ENCODE measurements around the gene C1orf116. TPM values are rescaled to one million over a fixed set of nuclear protein-coding genes. Genes with fewer than 3 reads are reported as not detected.
A peak's percentile ranks its signal among the peaks of the same experiment; 100 is the strongest.

The C1orf116 gene
- total RNA-seq, 1 donor = not detected

DNA sequence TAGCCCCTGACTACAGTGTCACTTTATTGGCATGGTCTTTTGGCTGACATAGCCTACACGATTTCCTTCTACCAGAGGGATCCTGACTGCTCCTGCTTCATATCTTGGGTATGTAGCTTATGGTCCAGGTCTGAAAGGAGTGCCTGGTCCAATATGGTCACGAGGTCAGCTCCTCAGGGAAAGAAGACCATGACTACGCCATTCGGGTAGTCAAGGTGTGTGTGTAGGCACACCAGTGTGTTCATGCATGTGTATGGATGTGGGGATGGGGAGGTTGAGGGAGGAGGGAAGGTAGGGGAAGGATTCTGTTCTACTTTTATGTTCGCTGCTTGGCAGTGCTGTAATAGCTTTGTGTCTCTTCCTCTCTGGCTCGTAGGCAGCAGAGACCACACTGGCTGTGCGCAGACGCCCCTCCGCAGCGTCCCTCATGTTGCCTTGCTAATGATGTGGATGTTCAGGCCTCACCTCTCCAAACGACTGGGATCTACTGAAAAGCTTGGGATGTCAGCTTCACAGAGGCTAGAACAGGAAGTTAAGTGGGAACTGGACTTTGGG is 46.1 kb upstream of the C1orf116 start:
- Histone ChIP-seq H3K4me3 (ENCODE audit: insufficient read depth, low read length) (no peak overlapping the region), H2AFZ (ENCODE audit: low read length) (no peak overlapping the region), H3K79me2 (ENCODE audit: insufficient read depth, low read length) (no peaks in the 10 kb centered on the region), H3K9me3 (ENCODE audit: low read depth, low read length) (no peaks in the 10 kb centered on the region), H3K4me1 (ENCODE audit: insufficient read depth, low read length) (peaks cover 7% of the 10 kb centered on the region), H4K20me1 (ENCODE audit: insufficient read depth, low read length) (no peaks in the 10 kb centered on the region), H3K36me3 (ENCODE audit: insufficient read depth, low read length) (no peaks in the 10 kb centered on the region), H3K27me3 (ENCODE audit: insufficient read depth, low read length) (no peaks in the 10 kb centered on the region), H3K4me2 (ENCODE audit: insufficient read depth, low read length) (no peak overlapping the region), H3K27ac (ENCODE audit: low read depth, low read length) (no peak overlapping the region)
- no peak for DNase-seq (ENCODE audit: insufficient read length, low spot score, missing footprints)
- TF ChIP-seq, protein P1, sequence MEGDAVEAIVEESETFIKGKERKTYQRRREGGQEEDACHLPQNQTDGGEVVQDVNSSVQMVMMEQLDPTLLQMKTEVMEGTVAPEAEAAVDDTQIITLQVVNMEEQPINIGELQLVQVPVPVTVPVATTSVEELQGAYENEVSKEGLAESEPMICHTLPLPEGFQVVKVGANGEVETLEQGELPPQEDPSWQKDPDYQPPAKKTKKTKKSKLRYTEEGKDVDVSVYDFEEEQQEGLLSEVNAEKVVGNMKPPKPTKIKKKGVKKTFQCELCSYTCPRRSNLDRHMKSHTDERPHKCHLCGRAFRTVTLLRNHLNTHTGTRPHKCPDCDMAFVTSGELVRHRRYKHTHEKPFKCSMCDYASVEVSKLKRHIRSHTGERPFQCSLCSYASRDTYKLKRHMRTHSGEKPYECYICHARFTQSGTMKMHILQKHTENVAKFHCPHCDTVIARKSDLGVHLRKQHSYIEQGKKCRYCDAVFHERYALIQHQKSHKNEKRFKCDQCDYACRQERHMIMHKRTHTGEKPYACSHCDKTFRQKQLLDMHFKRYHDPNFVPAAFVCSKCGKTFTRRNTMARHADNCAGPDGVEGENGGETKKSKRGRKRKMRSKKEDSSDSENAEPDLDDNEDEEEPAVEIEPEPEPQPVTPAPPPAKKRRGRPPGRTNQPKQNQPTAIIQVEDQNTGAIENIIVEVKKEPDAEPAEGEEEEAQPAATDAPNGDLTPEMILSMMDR (IDR thresholded peaks at IDR 0.05; ENCODE audit: extremely low read depth, low read depth, low read length) = no peak

DNA sequence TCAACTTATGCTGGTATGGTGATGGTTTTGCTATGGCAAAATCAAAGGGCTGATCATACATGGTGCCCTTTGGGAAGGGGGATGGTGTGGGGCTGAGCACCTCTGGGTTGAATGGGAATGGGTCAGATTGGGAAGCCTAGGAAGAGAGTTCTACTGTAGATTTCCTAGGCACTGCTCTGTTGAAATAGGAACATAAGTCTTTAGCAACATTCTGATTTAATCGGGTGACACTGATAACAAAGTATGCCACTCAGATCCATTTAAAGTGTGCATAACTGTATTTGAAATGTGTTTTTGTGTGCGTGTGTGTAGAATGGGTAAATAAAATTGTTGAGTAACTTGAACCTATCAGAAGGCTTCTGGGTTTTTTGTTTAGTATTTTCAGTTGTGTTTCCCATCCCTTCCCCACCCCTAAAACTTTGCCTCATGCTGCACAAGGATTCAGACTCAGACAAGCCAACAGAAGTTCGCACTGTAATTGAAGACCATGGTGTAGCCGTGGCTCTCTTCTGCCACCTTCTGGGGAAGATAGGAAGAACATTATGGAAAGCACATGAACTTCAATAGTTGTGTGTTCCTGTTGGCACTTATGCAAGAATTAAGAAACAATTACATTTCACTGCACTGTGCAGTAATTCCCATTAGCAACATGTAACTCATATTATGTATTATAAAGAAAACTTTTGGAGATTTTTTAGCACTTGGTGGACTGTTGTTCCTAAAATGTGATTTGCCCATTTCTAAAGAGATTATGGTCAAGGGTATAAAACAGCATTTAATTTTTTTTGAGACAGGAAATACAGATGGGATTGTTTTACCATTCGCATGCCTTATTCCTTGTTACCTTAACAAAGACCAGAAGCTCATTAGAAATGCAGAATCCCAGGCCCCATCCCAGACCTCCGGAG is 45.2 kb upstream of the C1orf116 start:
- no peaks in the 10 kb centered on the region for H3K36me3 ChIP-seq (ENCODE audit: insufficient read depth, low read length)
- H3K27me3 ChIP-seq (ENCODE audit: insufficient read depth, low read length) = no peaks in the 10 kb centered on the region
- no peak overlapping the region for H2AFZ ChIP-seq (ENCODE audit: low read length)
- TF ChIP-seq, protein P1 (IDR thresholded peaks at IDR 0.05; ENCODE audit: extremely low read depth, low read depth, low read length) = peak; percentile 95
- no peak overlapping the region for H3K27ac ChIP-seq (ENCODE audit: low read depth, low read length)
- H4K20me1 ChIP-seq (ENCODE audit: insufficient read depth, low read length) = no peaks in the 10 kb centered on the region
- H3K4me3 ChIP-seq (ENCODE audit: insufficient read depth, low read length) = no peak overlapping the region
- no peaks in the 10 kb centered on the region for H3K9me3 ChIP-seq (ENCODE audit: low read depth, low read length)
- no peak overlapping the region for H3K4me2 ChIP-seq (ENCODE audit: insufficient read depth, low read length)
- peak; percentile 61 for DNase-seq (ENCODE audit: insufficient read length, low spot score, missing footprints)
- H3K79me2 ChIP-seq (ENCODE audit: insufficient read depth, low read length) = no peaks in the 10 kb centered on the region
- H3K4me1 ChIP-seq (ENCODE audit: insufficient read depth, low read length) = peaks cover 7% of the 10 kb centered on the region

DNA sequence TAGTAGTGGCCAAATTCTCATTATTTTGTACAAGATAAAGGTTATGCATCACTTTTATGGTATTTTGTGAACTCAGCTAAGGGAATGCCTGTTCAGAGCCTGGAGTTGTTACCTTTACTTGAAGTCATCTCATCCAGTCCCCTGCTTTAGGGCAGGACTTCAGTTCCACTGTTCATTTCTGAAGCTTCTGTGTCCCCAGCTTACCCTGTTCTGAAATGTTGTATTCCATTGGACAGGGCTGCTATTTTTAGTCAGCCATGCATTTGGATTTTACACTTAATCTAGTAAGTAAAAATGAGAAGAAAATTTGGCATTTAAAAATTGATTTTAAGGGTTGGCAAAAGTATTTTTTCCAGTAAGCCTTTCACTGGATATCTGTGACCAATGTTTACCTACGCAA is 44.5 kb upstream of the C1orf116 start:
- TF ChIP-seq, protein P1 (IDR thresholded peaks at IDR 0.05; ENCODE audit: extremely low read depth, low read depth, low read length) = no peak
- no peak overlapping the region for H3K4me2 ChIP-seq (ENCODE audit: insufficient read depth, low read length)
- no peaks in the 10 kb centered on the region for H4K20me1 ChIP-seq (ENCODE audit: insufficient read depth, low read length)
- no peak overlapping the region for H2AFZ ChIP-seq (ENCODE audit: low read length)
- H3K9me3 ChIP-seq (ENCODE audit: low read depth, low read length) = no peaks in the 10 kb centered on the region
- no peaks in the 10 kb centered on the region for H3K27me3 ChIP-seq (ENCODE audit: insufficient read depth, low read length)
- H3K4me3 ChIP-seq (ENCODE audit: insufficient read depth, low read length) = no peak overlapping the region
- H3K36me3 ChIP-seq (ENCODE audit: insufficient read depth, low read length) = no peaks in the 10 kb centered on the region
- no peak overlapping the region for H3K27ac ChIP-seq (ENCODE audit: low read depth, low read length)
- peaks cover 7% of the 10 kb centered on the region for H3K4me1 ChIP-seq (ENCODE audit: insufficient read depth, low read length)
- no peaks in the 10 kb centered on the region for H3K79me2 ChIP-seq (ENCODE audit: insufficient read depth, low read length)
- no peak for DNase-seq (ENCODE audit: insufficient read length, low spot score, missing footprints)
